ENCODE measurements around the gene PHF21B.
"Not testable (repeated sequence)": the region's sequence is repeated elsewhere in the genome, so short reads cannot be mapped to it uniquely, and the experiment has no call there.

PHF21B gene

DNA sequence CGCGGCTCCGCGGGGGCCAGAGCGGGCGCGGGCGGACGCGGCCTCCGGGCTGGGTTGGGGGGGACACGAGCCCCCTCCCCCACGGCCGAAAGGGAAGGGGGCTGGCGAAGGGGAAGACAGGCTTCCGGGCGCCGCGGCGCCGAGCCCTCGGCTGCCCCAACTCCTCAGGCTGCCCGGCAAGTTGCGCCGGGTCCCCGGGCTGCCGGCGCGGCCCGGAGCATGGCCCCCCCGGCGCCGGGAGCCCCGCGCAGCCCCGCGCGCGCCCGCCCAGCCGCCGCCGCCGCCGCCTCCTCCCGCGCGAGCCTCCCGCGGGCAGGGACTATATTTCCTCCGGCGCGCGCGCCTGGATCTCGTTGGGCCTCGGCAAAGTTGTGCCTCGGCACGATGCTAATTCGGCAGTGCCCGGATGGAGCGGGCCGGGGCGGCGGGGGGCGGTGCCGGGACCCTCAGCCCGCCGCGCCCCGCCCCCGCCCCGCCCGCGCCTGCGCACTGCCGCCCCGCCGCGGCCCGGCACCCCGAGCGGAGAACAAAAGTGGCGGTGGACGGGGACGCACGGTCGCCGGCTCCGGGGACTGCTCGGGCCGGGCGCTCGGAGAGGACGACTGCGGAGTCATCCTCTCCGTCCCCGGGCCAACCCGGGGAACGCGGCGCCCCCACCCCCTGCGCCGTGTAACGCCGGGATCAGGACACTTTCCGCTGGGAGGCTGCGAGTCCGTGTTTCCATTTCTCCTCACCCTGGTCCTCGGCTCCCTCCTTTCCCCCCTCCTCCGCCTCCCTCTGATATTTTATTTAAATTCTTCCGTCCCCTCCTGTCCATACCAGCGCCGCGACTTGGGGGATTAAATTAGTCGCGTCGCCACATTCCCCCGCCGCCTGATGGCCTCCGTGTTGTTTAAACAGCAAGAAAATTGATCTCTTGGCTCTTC lies at the start of gene PHF21B:
PHF21B (minus strand) TSS at position 400 of the 926 bp plus-strand sequence. CDS start 456 bp downstream, outside the sequence.
- Histone ChIP-seq H3K9me3 (ENCODE audit: control insufficient read depth in 5 of 5, low read length in 5 of 5) (no peaks in the 10 kb centered on the region), H3K36me3 (ENCODE audit: control insufficient read depth in 5 of 5, insufficient read depth in 5 of 5, low read length in 5 of 5) (no peaks in the 10 kb centered on the region), H3K4me1 (ENCODE audit: control insufficient read depth in 5 of 5, insufficient read depth in 5 of 5, low read length in 5 of 5) (peaks cover 0 to 28% (median 20%) of the 10 kb centered on the region in 5 donors), H3K27ac (ENCODE audit: low read depth, low read length) (no peak within 1 kb of the TSS), H3K9ac (ENCODE audit: low read length in 5 of 5) (no peak within 1 kb of the TSS), H3K27me3 (ENCODE audit: control insufficient read depth in 5 of 5, insufficient read depth in 4 of 5, low read length in 5 of 5) (peaks cover 30 to 52% (median 44%) of the 10 kb centered on the region in 5 donors), H3K4me3 (ENCODE audit: low read depth in 1 of 5, low read length in 5 of 5) (peak within 1 kb of the TSS; percentile 38 to 53 (median 47))

GRCh38 chr22:45059296-45059695 lies 49.5 kb upstream of the PHF21B start:
- no peaks in the 10 kb centered on the region for H3K9me3 ChIP-seq (ENCODE audit: control insufficient read depth in 5 of 5, low read length in 5 of 5)
- no peaks in the 10 kb centered on the region for H3K36me3 ChIP-seq (ENCODE audit: control insufficient read depth in 5 of 5, insufficient read depth in 5 of 5, low read length in 5 of 5)
- no peaks in the 10 kb centered on the region for H3K4me1 ChIP-seq (ENCODE audit: control insufficient read depth in 5 of 5, insufficient read depth in 5 of 5, low read length in 5 of 5)
- no peak overlapping the region for H3K4me3 ChIP-seq (ENCODE audit: low read depth in 1 of 5, low read length in 5 of 5)
- H3K27ac ChIP-seq (ENCODE audit: low read depth, low read length): no peak overlapping the region
- peak overlapping the region in 1 of 5 donors; percentile 20 for H3K9ac ChIP-seq (ENCODE audit: low read length in 5 of 5)
- H3K27me3 ChIP-seq (ENCODE audit: control insufficient read depth in 5 of 5, insufficient read depth in 4 of 5, low read length in 5 of 5): peaks cover 2 to 18% (median 14%) of the 10 kb centered on the region in 5 donors

- Histone ChIP-seq H3K4me3 (ENCODE audit: low read depth in 1 of 5, low read length in 5 of 5) (no peak overlapping the region), H3K4me1 (ENCODE audit: control insufficient read depth in 5 of 5, insufficient read depth in 5 of 5, low read length in 5 of 5) (no peaks in the 10 kb centered on the region), H3K9me3 (ENCODE audit: control insufficient read depth in 5 of 5, low read length in 5 of 5) (no peaks in the 10 kb centered on the region), H3K27me3 (ENCODE audit: control insufficient read depth in 5 of 5, insufficient read depth in 4 of 5, low read length in 5 of 5) (peaks cover 0 to 22% (median 14%) of the 10 kb centered on the region in 5 donors), H3K27ac (ENCODE audit: low read depth, low read length) (no peak overlapping the region), H3K36me3 (ENCODE audit: control insufficient read depth in 5 of 5, insufficient read depth in 5 of 5, low read length in 5 of 5) (no peaks in the 10 kb centered on the region), H3K9ac (ENCODE audit: low read length in 5 of 5) (no peak overlapping the region)
Observed at GRCh38 chr22:45058622-45058912, 48.8 kb upstream of the PHF21B start.

- H3K27ac ChIP-seq (ENCODE audit: low read depth, low read length): no peak overlapping the region
- H3K9me3 ChIP-seq (ENCODE audit: control insufficient read depth in 5 of 5, low read length in 5 of 5): no peaks in the 10 kb centered on the region
- H3K4me3 ChIP-seq (ENCODE audit: low read depth in 1 of 5, low read length in 5 of 5): no peak overlapping the region
- H3K4me1 ChIP-seq (ENCODE audit: control insufficient read depth in 5 of 5, insufficient read depth in 5 of 5, low read length in 5 of 5): no peaks in the 10 kb centered on the region
- H3K9ac ChIP-seq (ENCODE audit: low read length in 5 of 5): no peak overlapping the region
- no peaks in the 10 kb centered on the region for H3K36me3 ChIP-seq (ENCODE audit: control insufficient read depth in 5 of 5, insufficient read depth in 5 of 5, low read length in 5 of 5)
- H3K27me3 ChIP-seq (ENCODE audit: control insufficient read depth in 5 of 5, insufficient read depth in 4 of 5, low read length in 5 of 5): peaks cover 0 to 30% (median 21%) of the 10 kb centered on the region in 5 donors
Observed at GRCh38 chr22:45055936-45056335, 46.1 kb upstream of the PHF21B start.

DNA sequence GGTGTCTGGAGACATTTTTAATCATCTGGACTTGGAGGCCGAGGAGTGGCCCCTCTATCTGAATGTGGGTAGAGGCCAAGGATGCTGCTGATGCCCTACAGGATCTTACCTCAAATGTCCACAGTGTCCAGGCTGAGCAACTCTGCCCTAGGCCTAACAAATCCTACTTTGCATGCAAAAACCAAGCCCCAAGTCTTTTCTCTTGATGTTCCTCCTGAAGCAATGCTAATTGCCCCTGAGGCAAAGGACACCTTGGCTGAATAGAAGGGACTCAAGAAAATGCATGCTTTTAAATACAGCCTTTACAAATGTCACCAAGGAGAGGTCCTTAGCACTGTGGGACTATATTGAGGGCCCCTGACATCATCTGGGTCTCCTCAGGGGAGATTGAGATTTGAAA lies 43.8 kb upstream of the PHF21B start:
- Histone ChIP-seq H3K4me1 (ENCODE audit: control insufficient read depth in 5 of 5, insufficient read depth in 5 of 5, low read length in 5 of 5) (no peaks in the 10 kb centered on the region), H3K27me3 (ENCODE audit: control insufficient read depth in 5 of 5, insufficient read depth in 4 of 5, low read length in 5 of 5) (peaks cover 10 to 43% (median 29%) of the 10 kb centered on the region in 5 donors), H3K9me3 (ENCODE audit: control insufficient read depth in 5 of 5, low read length in 5 of 5) (no peaks in the 10 kb centered on the region), H3K9ac (ENCODE audit: low read length in 5 of 5) (no peak overlapping the region), H3K27ac (ENCODE audit: low read depth, low read length) (no peak overlapping the region), H3K4me3 (ENCODE audit: low read depth in 1 of 5, low read length in 5 of 5) (no peak overlapping the region), H3K36me3 (ENCODE audit: control insufficient read depth in 5 of 5, insufficient read depth in 5 of 5, low read length in 5 of 5) (no peaks in the 10 kb centered on the region)

GRCh38 chr22:45053094-45053493 lies 43.3 kb upstream of the PHF21B start:
- no peaks in the 10 kb centered on the region for H3K4me1 ChIP-seq (ENCODE audit: control insufficient read depth in 5 of 5, insufficient read depth in 5 of 5, low read length in 5 of 5)
- H3K36me3 ChIP-seq (ENCODE audit: control insufficient read depth in 5 of 5, insufficient read depth in 5 of 5, low read length in 5 of 5): no peaks in the 10 kb centered on the region
- no peaks in the 10 kb centered on the region for H3K9me3 ChIP-seq (ENCODE audit: control insufficient read depth in 5 of 5, low read length in 5 of 5)

GRCh38 chr22:45052665-45053064 lies 42.9 kb upstream of the PHF21B start:
- not testable (repeated sequence) for H3K4me1 ChIP-seq (ENCODE audit: control insufficient read depth in 5 of 5, insufficient read depth in 5 of 5, low read length in 5 of 5); H3K9me3 ChIP-seq (ENCODE audit: control insufficient read depth in 5 of 5, low read length in 5 of 5); H3K4me3 ChIP-seq (ENCODE audit: low read depth in 1 of 5, low read length in 5 of 5); H3K36me3 ChIP-seq (ENCODE audit: control insufficient read depth in 5 of 5, insufficient read depth in 5 of 5, low read length in 5 of 5); H3K9ac ChIP-seq (ENCODE audit: low read length in 5 of 5); H3K27ac ChIP-seq (ENCODE audit: low read depth, low read length)
- H3K27me3 ChIP-seq (ENCODE audit: control insufficient read depth in 5 of 5, insufficient read depth in 4 of 5, low read length in 5 of 5): peaks cover 11 to 45% (median 31%) of the 10 kb centered on the region in 5 donors

More at GRCh38 chr22:45053094-45053493, 43.3 kb upstream of the PHF21B start:
- no peak overlapping the region for H3K27ac ChIP-seq (ENCODE audit: low read depth, low read length)
- no peak overlapping the region for H3K9ac ChIP-seq (ENCODE audit: low read length in 5 of 5)
- no peak overlapping the region for H3K4me3 ChIP-seq (ENCODE audit: low read depth in 1 of 5, low read length in 5 of 5)
- H3K27me3 ChIP-seq (ENCODE audit: control insufficient read depth in 5 of 5, insufficient read depth in 4 of 5, low read length in 5 of 5): peaks cover 11 to 45% (median 31%) of the 10 kb centered on the region in 5 donors

DNA sequence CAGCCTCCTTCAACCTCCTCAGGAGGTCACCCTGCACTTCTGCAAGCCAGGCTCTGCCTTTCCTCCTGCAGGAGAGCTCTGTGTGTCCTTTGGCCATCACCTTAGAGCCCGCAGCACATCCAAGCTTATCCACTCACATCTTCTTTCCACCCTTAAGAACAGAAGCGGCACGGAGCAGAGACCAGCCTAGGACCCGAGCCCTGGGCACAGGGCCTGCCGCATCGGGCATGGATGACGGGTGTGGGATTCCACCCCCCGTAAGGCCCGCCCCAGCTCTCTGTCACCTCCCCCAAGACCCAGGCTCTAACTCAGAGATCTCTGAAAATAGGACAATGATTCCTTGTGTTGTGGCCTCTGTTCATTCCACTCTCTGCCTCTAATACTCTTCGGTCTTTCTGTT lies 42.1 kb upstream of the PHF21B start:
- Histone ChIP-seq H3K27me3 (ENCODE audit: control insufficient read depth in 5 of 5, insufficient read depth in 4 of 5, low read length in 5 of 5) (peaks cover 11 to 49% (median 36%) of the 10 kb centered on the region in 5 donors), H3K27ac (ENCODE audit: low read depth, low read length) (no peak overlapping the region), H3K4me1 (ENCODE audit: control insufficient read depth in 5 of 5, insufficient read depth in 5 of 5, low read length in 5 of 5) (no peaks in the 10 kb centered on the region)

GRCh38 chr22:45051419-45051818 lies 41.6 kb upstream of the PHF21B start:
- Histone ChIP-seq H3K4me3 (ENCODE audit: low read depth in 1 of 5, low read length in 5 of 5) (no peak overlapping the region), H3K36me3 (ENCODE audit: control insufficient read depth in 5 of 5, insufficient read depth in 5 of 5, low read length in 5 of 5) (no peaks in the 10 kb centered on the region), H3K9ac (ENCODE audit: low read length in 5 of 5) (no peak overlapping the region), H3K4me1 (ENCODE audit: control insufficient read depth in 5 of 5, insufficient read depth in 5 of 5, low read length in 5 of 5) (no peaks in the 10 kb centered on the region), H3K9me3 (ENCODE audit: control insufficient read depth in 5 of 5, low read length in 5 of 5) (no peaks in the 10 kb centered on the region), H3K27ac (ENCODE audit: low read depth, low read length) (no peak overlapping the region), H3K27me3 (ENCODE audit: control insufficient read depth in 5 of 5, insufficient read depth in 4 of 5, low read length in 5 of 5) (peaks cover 11 to 47% (median 33%) of the 10 kb centered on the region in 5 donors)

More for the DNA sequence above, 42.1 kb upstream of the PHF21B start:
- no peaks in the 10 kb centered on the region for H3K9me3 ChIP-seq (ENCODE audit: control insufficient read depth in 5 of 5, low read length in 5 of 5)
- no peaks in the 10 kb centered on the region for H3K36me3 ChIP-seq (ENCODE audit: control insufficient read depth in 5 of 5, insufficient read depth in 5 of 5, low read length in 5 of 5)
- no peak overlapping the region for H3K9ac ChIP-seq (ENCODE audit: low read length in 5 of 5)
- no peak overlapping the region for H3K4me3 ChIP-seq (ENCODE audit: low read depth in 1 of 5, low read length in 5 of 5)

- Histone ChIP-seq H3K9ac (ENCODE audit: low read length in 5 of 5) (no peak overlapping the region), H3K27ac (ENCODE audit: low read depth, low read length) (no peak overlapping the region), H3K4me1 (ENCODE audit: control insufficient read depth in 5 of 5, insufficient read depth in 5 of 5, low read length in 5 of 5) (peaks cover 0 to 5% (median 0%) of the 10 kb centered on the region in 5 donors), H3K4me3 (ENCODE audit: low read depth in 1 of 5, low read length in 5 of 5) (no peak overlapping the region), H3K27me3 (ENCODE audit: control insufficient read depth in 5 of 5, insufficient read depth in 4 of 5, low read length in 5 of 5) (peaks cover 15 to 51% (median 31%) of the 10 kb centered on the region in 5 donors), H3K9me3 (ENCODE audit: control insufficient read depth in 5 of 5, low read length in 5 of 5) (peaks cover 0 to 4% (median 0%) of the 10 kb centered on the region in 5 donors), H3K36me3 (ENCODE audit: control insufficient read depth in 5 of 5, insufficient read depth in 5 of 5, low read length in 5 of 5) (no peaks in the 10 kb centered on the region)
Observed at GRCh38 chr22:45047260-45047659, 37.5 kb upstream of the PHF21B start.

All from subcutaneous abdominal adipose tissue (tissue), 5 donors.